ENCODE measurements around the gene ANKRD44.
"Not testable (repeated sequence)": the region's sequence is repeated elsewhere in the genome, so short reads cannot be mapped to it uniquely, and the experiment has no call there.

The ANKRD44 gene

DNA sequence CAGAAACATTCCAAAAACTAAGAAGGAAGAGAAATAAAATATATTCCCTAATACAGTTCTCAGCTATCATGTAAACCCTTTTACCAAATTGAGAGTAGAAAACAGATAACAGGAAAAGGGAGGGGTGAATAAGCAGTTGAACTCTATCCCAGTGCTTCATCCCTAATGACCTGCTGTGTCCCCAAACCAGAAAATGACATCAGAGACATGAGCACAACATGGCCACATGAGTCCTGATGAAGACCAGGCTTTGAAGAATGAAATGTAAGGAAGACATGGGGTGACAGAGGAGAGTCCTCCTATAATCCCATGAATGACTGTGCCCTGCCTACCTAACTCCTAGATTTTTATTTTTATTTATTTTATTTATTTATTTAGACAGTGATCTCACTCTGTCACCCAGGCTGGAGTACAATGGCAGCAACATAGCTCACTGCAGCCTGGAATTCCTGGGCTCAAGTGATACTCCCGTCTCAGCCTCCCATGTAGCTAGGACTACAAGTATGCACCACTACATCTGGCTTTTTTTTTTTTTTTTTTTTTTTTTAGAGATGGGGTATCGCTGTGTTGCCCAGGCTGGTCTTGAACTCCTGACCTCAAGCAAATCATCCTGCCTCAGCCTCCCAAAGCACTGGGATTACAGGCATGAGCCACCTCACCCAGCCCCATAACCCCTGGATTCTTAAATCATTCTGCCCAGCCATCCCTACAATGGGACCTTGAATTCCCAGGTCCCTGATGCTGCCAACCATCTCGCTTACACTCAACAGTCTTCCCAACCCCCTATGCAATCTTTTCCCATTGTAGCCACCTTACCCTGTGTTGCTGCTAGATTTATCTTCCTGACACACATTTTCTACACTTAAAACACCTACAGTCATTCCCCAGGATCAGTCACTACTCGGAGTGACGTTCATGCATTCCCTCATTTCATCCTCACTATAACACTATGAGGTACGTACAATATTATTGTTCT is 64.5 kb downstream of the ANKRD44 start:
- Histone ChIP-seq H4K20me1 (no peaks in the 10 kb centered on the region), H3K4me3 (no peak overlapping the region), H3K9me3 (no peaks in the 10 kb centered on the region), H3K9ac (no peak overlapping the region), H3K4me1 (peaks cover 23% of the 10 kb centered on the region), H3K36me3 (no peaks in the 10 kb centered on the region), H3K4me2 (no peak overlapping the region), H3K27me3 (no peaks in the 10 kb centered on the region), H3K27ac (no peak overlapping the region)
- TF ChIP-seq Cebpa-rat (IDR thresholded peaks at IDR 0.05) = no peak

DNA sequence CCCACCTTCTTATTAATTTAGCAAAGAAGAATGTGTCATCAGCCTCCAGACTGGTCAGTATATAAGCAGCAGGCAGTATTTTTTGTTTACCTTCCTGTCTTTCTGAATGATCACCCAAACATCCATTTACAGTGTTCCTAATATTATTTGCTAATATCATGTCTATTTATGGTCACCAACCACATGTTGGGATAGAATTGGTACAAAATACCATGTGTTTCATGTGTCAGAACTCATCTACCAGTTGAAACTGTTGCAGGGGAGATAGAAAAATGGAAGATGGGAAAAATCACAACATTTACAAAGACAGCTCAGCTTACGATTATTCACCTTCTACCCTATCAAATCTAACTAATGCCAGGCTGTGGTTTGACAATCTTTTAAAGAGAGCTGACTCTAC is 66.2 kb downstream of the ANKRD44 start:
- no peak for TF ChIP-seq Cebpa-rat (IDR thresholded peaks at IDR 0.05)
- peaks cover 40% of the 10 kb centered on the region for H3K4me1 ChIP-seq
- H3K27me3 ChIP-seq = no peaks in the 10 kb centered on the region
- H3K9ac ChIP-seq = no peak overlapping the region
- H4K20me1 ChIP-seq = no peaks in the 10 kb centered on the region
- no peaks in the 10 kb centered on the region for H3K36me3 ChIP-seq
- no peak overlapping the region for H3K4me3 ChIP-seq
- H3K27ac ChIP-seq = no peak overlapping the region
- no peak overlapping the region for H3K4me2 ChIP-seq
- H3K9me3 ChIP-seq = no peaks in the 10 kb centered on the region

DNA sequence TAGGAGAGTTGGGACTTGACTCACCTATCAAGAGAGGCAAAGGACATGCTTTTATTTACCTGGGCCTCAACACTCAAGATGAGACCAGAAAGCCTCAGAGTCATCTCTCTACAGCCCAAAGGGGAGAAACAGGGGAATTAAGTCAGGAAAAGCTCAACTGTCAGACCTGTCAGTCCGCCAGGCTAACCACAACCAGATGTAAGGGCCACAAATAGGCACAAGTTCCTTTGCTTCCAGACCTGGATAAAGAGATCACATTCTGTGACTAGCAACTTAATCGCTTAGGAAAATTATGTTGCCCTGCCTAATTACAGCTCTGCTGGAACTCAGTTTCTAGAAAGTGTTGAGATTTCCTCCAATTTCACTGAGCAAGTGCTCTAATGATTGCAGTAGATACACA is 67.9 kb downstream of the ANKRD44 start:
- no peak overlapping the region for H3K9ac ChIP-seq
- H3K4me3 ChIP-seq = no peak overlapping the region
- no peaks in the 10 kb centered on the region for H3K36me3 ChIP-seq
- peak overlapping the region; percentile 56 for H3K4me2 ChIP-seq
- TF ChIP-seq Cebpa-rat (IDR thresholded peaks at IDR 0.05) = no peak
- no peaks in the 10 kb centered on the region for H3K9me3 ChIP-seq
- no peaks in the 10 kb centered on the region for H4K20me1 ChIP-seq
- peaks cover 33% of the 10 kb centered on the region for H3K4me1 ChIP-seq
- no peak overlapping the region for H3K27ac ChIP-seq
- H3K27me3 ChIP-seq = no peaks in the 10 kb centered on the region

DNA sequence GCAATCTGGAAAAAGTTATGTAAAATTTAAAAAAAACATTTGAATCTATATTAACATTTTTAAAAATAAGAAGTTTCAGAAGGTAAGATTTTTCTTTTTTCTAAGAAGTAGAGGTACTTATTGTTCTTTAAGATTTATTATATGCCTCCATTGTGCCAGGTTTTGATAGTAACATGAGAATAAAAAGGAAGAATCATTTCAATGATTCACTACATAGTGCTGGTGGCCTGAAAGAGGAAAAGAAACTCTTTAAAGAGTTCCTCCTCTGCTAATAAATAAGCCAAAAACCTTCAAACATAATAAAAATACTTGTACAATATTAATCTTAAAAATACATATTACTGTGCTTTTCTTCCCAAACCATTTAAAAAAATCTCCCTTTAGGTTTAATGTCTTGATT is 69.0 kb downstream of the ANKRD44 start:
- H3K27me3 ChIP-seq = no peaks in the 10 kb centered on the region
- H3K27ac ChIP-seq = no peak overlapping the region
- H3K36me3 ChIP-seq = no peaks in the 10 kb centered on the region
- no peak for TF ChIP-seq Cebpa-rat (IDR thresholded peaks at IDR 0.05)
- no peaks in the 10 kb centered on the region for H4K20me1 ChIP-seq
- H3K9ac ChIP-seq = no peak overlapping the region
- H3K4me2 ChIP-seq = no peak overlapping the region
- no peak overlapping the region for H3K4me3 ChIP-seq
- H3K9me3 ChIP-seq = no peaks in the 10 kb centered on the region
- peaks cover 33% of the 10 kb centered on the region for H3K4me1 ChIP-seq

DNA sequence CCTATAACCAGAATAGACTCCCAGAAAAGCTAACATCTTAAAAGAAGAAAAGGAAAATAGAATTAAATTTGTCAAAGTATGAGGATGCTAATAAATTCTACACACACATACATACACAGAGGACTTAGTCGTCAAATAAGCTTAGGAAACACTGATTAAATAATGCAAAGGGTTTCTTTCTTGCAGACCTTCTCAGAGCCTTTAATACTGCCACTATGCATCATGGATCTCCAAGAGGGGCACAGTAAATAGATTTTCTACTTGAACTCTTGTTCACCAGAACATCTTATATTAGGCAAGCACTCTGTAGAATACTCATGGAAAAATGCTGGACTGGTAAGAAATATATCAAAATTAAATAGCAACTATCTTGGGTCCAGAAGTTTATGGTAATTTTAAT is 69.4 kb downstream of the ANKRD44 start:
- Histone ChIP-seq H3K36me3 (no peaks in the 10 kb centered on the region), H3K27me3 (no peaks in the 10 kb centered on the region), H3K4me2 (peak overlapping the region; percentile 40), H3K9me3 (no peaks in the 10 kb centered on the region), H3K4me3 (no peak overlapping the region), H3K4me1 (peaks cover 33% of the 10 kb centered on the region), H4K20me1 (no peaks in the 10 kb centered on the region), H3K27ac (no peak overlapping the region), H3K9ac (no peak overlapping the region)
- no peak for TF ChIP-seq Cebpa-rat (IDR thresholded peaks at IDR 0.05)

DNA sequence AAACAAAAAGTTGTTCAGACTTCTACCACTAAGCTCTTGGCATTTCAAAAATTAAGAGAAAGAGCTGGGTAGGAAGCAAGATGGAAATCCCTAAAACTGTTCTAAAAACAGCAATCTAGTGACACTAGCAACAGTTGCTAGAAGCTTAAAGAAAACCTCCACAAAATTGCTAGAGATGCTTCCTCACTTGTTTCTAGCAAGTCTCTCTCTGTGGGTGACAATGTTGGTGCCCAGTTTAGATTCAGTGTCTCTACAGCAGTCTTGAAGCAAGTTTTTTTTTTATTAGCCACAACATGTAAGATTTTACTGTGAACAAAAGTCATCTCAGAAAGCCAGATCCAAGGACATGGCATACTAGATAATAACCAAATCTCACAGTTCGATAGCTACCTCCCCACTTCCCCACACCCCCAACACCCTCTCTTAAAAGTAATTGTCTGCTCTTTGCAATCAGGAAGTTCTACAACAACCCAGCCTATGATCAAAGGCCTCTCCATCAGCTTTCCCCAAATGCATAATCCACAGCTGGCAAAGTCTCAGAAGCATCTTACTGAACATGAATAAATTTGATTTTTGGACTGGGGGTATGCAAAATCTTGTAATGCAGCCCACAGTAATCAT is 70.0 kb downstream of the ANKRD44 start:
- H3K27ac ChIP-seq = no peak overlapping the region
- no peaks in the 10 kb centered on the region for H3K36me3 ChIP-seq
- H3K9me3 ChIP-seq = no peaks in the 10 kb centered on the region
- no peak overlapping the region for H3K9ac ChIP-seq
- H3K4me3 ChIP-seq = no peak overlapping the region
- H4K20me1 ChIP-seq = no peaks in the 10 kb centered on the region
- peak overlapping the region; percentile 40 for H3K4me2 ChIP-seq
- TF ChIP-seq Cebpa-rat (IDR thresholded peaks at IDR 0.05) = no peak
- peaks cover 33% of the 10 kb centered on the region for H3K4me1 ChIP-seq
- H3K27me3 ChIP-seq = no peaks in the 10 kb centered on the region

DNA sequence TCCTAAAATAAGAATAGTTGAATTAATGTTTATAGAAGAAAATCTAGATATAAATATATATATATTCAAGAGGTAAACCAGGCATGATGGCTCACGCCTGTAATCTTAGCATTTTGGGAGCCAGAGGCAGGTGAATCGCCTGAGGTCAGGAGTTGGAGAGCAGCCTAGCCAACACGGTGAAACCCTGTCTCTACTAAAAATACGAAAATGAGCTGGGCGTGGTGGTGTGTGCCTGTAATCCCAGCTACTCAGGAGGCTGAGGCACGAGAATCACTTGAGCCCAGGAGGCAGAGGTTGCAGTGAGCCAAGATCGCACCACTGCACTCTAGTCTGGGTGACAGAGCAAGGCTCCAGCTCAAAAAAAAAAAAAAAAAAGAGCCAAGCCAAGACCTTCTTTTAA is 70.6 kb downstream of the ANKRD44 start:
- H3K4me3 ChIP-seq, H3K36me3 ChIP-seq, H3K9ac ChIP-seq, H3K9me3 ChIP-seq, H3K27ac ChIP-seq, H3K27me3 ChIP-seq, H4K20me1 ChIP-seq: not testable (repeated sequence)
- Histone ChIP-seq H3K4me1 (peaks cover 33% of the 10 kb centered on the region), H3K4me2 (peak overlapping the region; percentile 40)

DNA sequence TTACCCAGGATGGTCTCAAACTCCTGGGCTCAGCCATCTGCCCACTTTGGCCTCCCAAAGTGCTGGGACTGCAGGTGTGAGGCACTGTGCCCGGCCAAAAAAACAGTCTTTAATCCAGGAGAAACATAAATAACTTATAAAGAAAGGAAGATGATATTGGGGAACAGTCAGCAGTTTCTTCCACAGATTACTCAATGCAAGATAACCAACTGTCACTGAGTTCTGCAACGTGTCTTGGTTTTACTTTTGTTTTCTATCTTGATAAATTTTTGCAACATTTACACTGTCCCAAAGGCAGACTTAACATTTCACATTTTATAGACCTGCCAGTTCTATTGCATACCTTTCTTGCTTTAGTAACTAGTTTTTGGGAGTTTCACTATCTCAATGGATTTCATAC is 71.1 kb downstream of the ANKRD44 start:
- no peaks in the 10 kb centered on the region for H3K27me3 ChIP-seq
- H4K20me1 ChIP-seq = no peaks in the 10 kb centered on the region
- H3K36me3 ChIP-seq = no peaks in the 10 kb centered on the region
- TF ChIP-seq Cebpa-rat (IDR thresholded peaks at IDR 0.05) = no peak
- H3K9ac ChIP-seq = no peak overlapping the region
- H3K9me3 ChIP-seq = no peaks in the 10 kb centered on the region
- H3K4me3 ChIP-seq = no peak overlapping the region
- H3K27ac ChIP-seq = no peak overlapping the region
- H3K4me2 ChIP-seq = peak overlapping the region; percentile 22; the same call in 1 of the 2 replicates
- peaks cover 33% of the 10 kb centered on the region for H3K4me1 ChIP-seq

DNA sequence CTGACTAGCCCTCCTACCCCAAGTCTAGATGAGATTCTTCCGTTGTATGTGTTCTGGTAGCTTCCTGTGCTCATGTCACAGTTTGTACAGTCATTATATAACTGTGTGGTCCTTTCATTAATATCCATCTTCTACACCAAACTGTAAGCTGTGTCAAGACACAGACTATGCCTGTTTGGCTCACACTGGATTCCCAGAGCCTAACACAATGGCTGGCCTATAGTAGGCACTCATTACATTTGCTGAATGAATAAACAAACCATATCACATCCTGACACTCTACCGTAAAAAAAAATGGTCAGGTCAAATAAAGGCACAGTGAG is 72.6 kb downstream of the ANKRD44 start:
- H3K9ac ChIP-seq = no peak overlapping the region
- no peaks in the 10 kb centered on the region for H3K9me3 ChIP-seq
- peaks cover 32% of the 10 kb centered on the region for H3K4me1 ChIP-seq
- no peak for TF ChIP-seq Cebpa-rat (IDR thresholded peaks at IDR 0.05)
- H3K27ac ChIP-seq = no peak overlapping the region
- H4K20me1 ChIP-seq = no peaks in the 10 kb centered on the region
- no peaks in the 10 kb centered on the region for H3K27me3 ChIP-seq
- no peak overlapping the region for H3K4me3 ChIP-seq
- no peak overlapping the region for H3K4me2 ChIP-seq
- H3K36me3 ChIP-seq = no peaks in the 10 kb centered on the region

DNA sequence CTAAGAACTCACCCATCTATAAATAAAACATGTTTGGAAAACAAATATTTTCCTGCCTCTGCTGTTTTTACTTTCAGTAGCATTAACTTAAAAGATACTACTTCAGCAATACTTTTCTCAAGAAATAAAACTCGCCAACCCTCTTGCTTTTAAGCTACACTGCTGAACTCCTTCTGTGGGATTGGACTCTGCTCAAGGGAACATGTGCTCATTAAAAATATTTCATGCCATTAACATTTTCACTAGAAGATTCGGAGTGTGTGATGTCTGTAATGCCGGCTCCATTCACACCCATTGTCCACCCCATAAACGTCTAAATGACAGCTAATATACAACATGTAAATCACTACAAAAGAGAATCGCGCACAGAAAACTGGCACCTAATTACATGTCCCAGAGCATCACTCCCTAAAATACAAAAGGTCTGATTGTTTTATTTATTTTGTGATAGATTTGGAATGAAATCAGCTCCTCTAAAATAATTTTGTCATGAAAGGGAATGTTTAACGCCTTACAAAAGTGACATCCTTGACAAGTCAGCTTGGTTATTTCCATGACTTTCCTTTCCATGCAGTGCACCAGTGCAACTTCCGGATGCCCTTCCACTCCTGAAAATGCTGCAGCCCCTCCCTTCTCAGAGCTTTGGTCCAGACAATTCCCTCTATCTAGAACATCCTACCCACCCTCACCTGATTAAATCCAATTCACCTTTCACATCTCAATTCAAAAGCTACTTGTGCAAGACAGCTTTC is 73.1 kb downstream of the ANKRD44 start:
- no peak for TF ChIP-seq Cebpa-rat (IDR thresholded peaks at IDR 0.05)
- H4K20me1 ChIP-seq = no peaks in the 10 kb centered on the region
- H3K4me3 ChIP-seq = no peak overlapping the region
- H3K27me3 ChIP-seq = no peaks in the 10 kb centered on the region
- H3K36me3 ChIP-seq = no peaks in the 10 kb centered on the region
- H3K9me3 ChIP-seq = no peaks in the 10 kb centered on the region
- peaks cover 26% of the 10 kb centered on the region for H3K4me1 ChIP-seq
- H3K9ac ChIP-seq = no peak overlapping the region
- no peak overlapping the region for H3K4me2 ChIP-seq
- H3K27ac ChIP-seq = no peak overlapping the region

Measured in BLaER1 (cell line).